K562 (cell line): ENCODE measurements around the gene ARHGAP24. TPM values are rescaled to one million over a fixed set of nuclear protein-coding genes. Genes with fewer than 3 reads are reported as not detected.

Experiments
- ATAC-seq: fragments of 200-7000 bp; cut with Tn5 transposase; 3 replicates; pipeline ENCODE4 v1.9.1; 2020; ENCODE audit warnings: moderate library complexity
- BruUV-seq: library from RNA; stranded (reverse); fragments of 400-500 nt; replicated peaks from 2 replicates; lab custom pipeline; 2021; lab: Mats Ljungman, UMichigan
- CTCF ChIA-PET: fragments of 300-600 bp; formaldehyde crosslinking; extraction: SDS; loops from one replicate; lab custom pipeline; 2021; ENCODE audit warnings: low intra/inter-chr PET ratio; lab: Yijun Ruan, JAX
- POLR2A ChIA-PET: fragments of 300-600, 350-650 bp; sonication (Branson Sonifier 250); formaldehyde crosslinking; extraction: SDS; loops from one replicate; lab custom pipeline; 2021; ENCODE audit warnings: antibody characterized with exemption, inconsistent platforms; lab: Yijun Ruan, JAX
- DNase-seq, 4 experiments: peaks; one replicate each; pipeline versions ENCODE4 v3.0.0 to v3.0.0-alpha.2; 2011 to 2018; ENCODE audit warnings: low spot score in 3 of 4, mixed read lengths in 3 of 4; ENCODE audit errors: extremely low read depth in 1 of 4
- FAIRE-seq: peaks from 2 replicates; lab custom pipeline; 2011; peaks lifted over from hg19 to GRCh38; lab: Jason Lieb, UNC
- H2AFZ ChIP-seq: 2 replicates; pipeline ENCODE4 v1.6.0; 2011; ENCODE audit warnings: low read depth, low read length, control low read depth, inconsistent platforms
- H3K27ac ChIP-seq: fragments of 200-600 bp; 3 replicates; pipeline ENCODE4 v1.8.0; 2011; ENCODE audit warnings: low read depth, mild to moderate bottlenecking, control low read depth, inconsistent platforms, low read length, moderate library complexity, mixed read lengths; ENCODE audit errors: extremely low read depth
- H3K27me3 ChIP-seq, 2 experiments: fragments of 300-600 bp in 1 of 2; 2 replicates in 1 of 2; 3 replicates in 1 of 2; pipeline versions ENCODE4 v1.6.0 to v1.8.0; 2011; ENCODE audit warnings: inconsistent platforms in 2 of 2, low read length in 2 of 2, mild to moderate bottlenecking in 1 of 2, mixed read lengths in 1 of 2, moderate library complexity in 1 of 2; ENCODE audit not compliant: control insufficient read depth in 2 of 2, insufficient read depth in 2 of 2
- H3K36me3 ChIP-seq: fragments of 300-600 bp; 3 replicates; pipeline ENCODE4 v1.8.0; 2011; ENCODE audit warnings: mild to moderate bottlenecking, low read length, inconsistent platforms; ENCODE audit not compliant: control insufficient read depth, insufficient read depth
- H3K4me1 ChIP-seq, 2 experiments: fragments of 200-600 bp in 1 of 2; replicated peaks in 1 of 2; 2 replicates in 1 of 2; 3 replicates in 1 of 2; pipeline versions ENCODE4 v1.5.1 to v1.8.0; 2011; ENCODE audit warnings: inconsistent platforms in 2 of 2, low read length in 2 of 2, mild to moderate bottlenecking in 1 of 2, mixed read lengths in 1 of 2, moderate library complexity in 1 of 2; ENCODE audit not compliant: control insufficient read depth in 2 of 2, insufficient read depth in 2 of 2
- H3K4me2 ChIP-seq: 2 replicates; pipeline ENCODE4 v1.6.1; 2011; ENCODE audit warnings: low read length, control low read depth, inconsistent platforms, mixed read lengths; ENCODE audit not compliant: insufficient read depth
- H3K4me3 ChIP-seq: fragments of 200-600 bp; sonication (generic), shearing (Covaris generic); 2 replicates; pipeline ENCODE4 v1.5.1; 2016; ENCODE audit warnings: control low read depth, inconsistent platforms
- H3K79me2 ChIP-seq: fragments of 200-600 bp; 3 replicates; pipeline ENCODE4 v1.8.0; 2011; ENCODE audit warnings: low read length, inconsistent platforms; ENCODE audit not compliant: control insufficient read depth, insufficient read depth
- H3K9ac ChIP-seq, 2 experiments: 2 replicates each; pipeline versions ENCODE4 v1.6.0 to v1.6.1; 2011; ENCODE audit warnings: low read depth in 2 of 2, low read length in 2 of 2, control low read depth in 1 of 2, inconsistent platforms in 1 of 2, mild to moderate bottlenecking in 1 of 2, mixed read lengths in 1 of 2; ENCODE audit not compliant: insufficient read depth in 1 of 2
- H3K9me1 ChIP-seq: one replicate; pipeline ENCODE4 v1.6.0; 2011; ENCODE audit warnings: inconsistent platforms, mild to moderate bottlenecking, low read length, moderate library complexity; ENCODE audit not compliant: control insufficient read depth, insufficient read depth
- H3K9me3 ChIP-seq: replicated peaks from 2 replicates; pipeline ENCODE4 v1.5.1; 2011; ENCODE audit warnings: low read depth, low read length, inconsistent platforms; ENCODE audit not compliant: control insufficient read depth, insufficient read depth
- H4K20me1 ChIP-seq: replicated peaks from 2 replicates; pipeline ENCODE4 v1.6.1; 2011; ENCODE audit warnings: low read length, inconsistent platforms, mixed read lengths; ENCODE audit not compliant: control insufficient read depth, insufficient read depth
- ARID4B ChIP-seq: sonication (generic); formaldehyde crosslinking; IDR thresholded peaks from 2 replicates; pipeline ENCODE4 v1.8.0; 2022; ENCODE audit warnings: mild to moderate bottlenecking, missing genetic modification reagents
- HMGXB4 ChIP-seq: sonication (generic); formaldehyde crosslinking; IDR thresholded peaks from 2 replicates; pipeline ENCODE4 v1.8.1; 2023; ENCODE audit warnings: mild to moderate bottlenecking, missing genetic modification reagents
- HOMEZ ChIP-seq: fragments of 250-450 bp; sonication (Bioruptor Pico); IDR thresholded peaks from 2 replicates; pipeline ENCODE4 v1.4.0; 2020; ENCODE audit warnings: mild to moderate bottlenecking, moderate library complexity
- PPARD ChIP-seq: fragments of 250-450 bp; sonication (Bioruptor Pico); IDR thresholded peaks from 2 replicates; pipeline ENCODE4 v1.8.0; 2022; ENCODE audit warnings: inconsistent platforms, mild to moderate bottlenecking, moderate library complexity
- THRA ChIP-seq: fragments of 450-650 bp; IDR thresholded peaks from 2 replicates; pipeline ENCODE4 v1.6.1; 2017; ENCODE audit warnings: mild to moderate bottlenecking, moderate library complexity
- WGBS: fragments of 100-300 bp; shearing (Covaris generic); methylation state at CpG from one replicate; pipeline ENCODE4 v1.1.6; 2016; ENCODE audit warnings: low coverage, mixed read lengths; ENCODE audit not compliant: insufficient coverage; ENCODE audit errors: missing lambda C conversion rate; 5-methylcytosine and 5-hydroxymethylcytosine counted together
- in situ Hi-C: fragments of 300-500 bp; cut with MboI; formaldehyde crosslinking; loops from 4 replicates; pipeline ENCODE4 v1.15.0; 2018; ENCODE audit warnings: inconsistent platforms, mixed read lengths
- intact Hi-C: fragments of 100-400 bp; cut with micrococcal nuclease; formaldehyde crosslinking; loops from 2 replicates; pipeline ENCODE4 v1.14.2; 2022
- polyA plus RNA-seq, 8 experiments: library from polyadenylated mRNA; depleted of rRNA in 4 of 8; stranded (reverse) in 5 of 8; unstranded in 3 of 8; fragments of >200 nt; fragmentation: Nextera tagmentation in 2 of 8; fragmentation: Illumina TruSeq in 1 of 8; extraction: Ambion mirVana in 2 of 8; extraction: Trizol in 1 of 8; gene quantifications; 2 replicates each; pipeline versions ENCODE4 v1.2.1 to v1.2.3, GENCODE V29; 2011 to 2014; ENCODE audit warnings: inconsistent platforms in 1 of 8, missing spikeins in 1 of 8
- total RNA-seq, 7 experiments: library from RNA; depleted of rRNA in 6 of 7; stranded (reverse); fragments of >200 nt in 6 of 7; fragmentation: Illumina TruSeq in 2 of 7; extraction: Trizol in 2 of 7; gene quantifications; 2 replicates each; pipeline versions ENCODE4 v1.2.1 to v1.2.3, GENCODE V29; 2011 to 2021; ENCODE audit warnings: low replicate concordance in 1 of 7
- TF ChIP-seq, protein P1 (sequence below): sonication (generic); formaldehyde crosslinking; IDR thresholded peaks from 2 replicates; pipeline ENCODE4 v1.8.0; 2022; ENCODE audit warnings: missing genetic modification reagents, mild to moderate bottlenecking, borderline replicate concordance

The ARHGAP24 gene
- total and polyA plus RNA-seq, 9 of the 15 experiments (the other 6 are each of a cell fraction or from before 2014, with no cell fraction given): 8.0 to 22.6 (median 14.0) TPM

DNA sequence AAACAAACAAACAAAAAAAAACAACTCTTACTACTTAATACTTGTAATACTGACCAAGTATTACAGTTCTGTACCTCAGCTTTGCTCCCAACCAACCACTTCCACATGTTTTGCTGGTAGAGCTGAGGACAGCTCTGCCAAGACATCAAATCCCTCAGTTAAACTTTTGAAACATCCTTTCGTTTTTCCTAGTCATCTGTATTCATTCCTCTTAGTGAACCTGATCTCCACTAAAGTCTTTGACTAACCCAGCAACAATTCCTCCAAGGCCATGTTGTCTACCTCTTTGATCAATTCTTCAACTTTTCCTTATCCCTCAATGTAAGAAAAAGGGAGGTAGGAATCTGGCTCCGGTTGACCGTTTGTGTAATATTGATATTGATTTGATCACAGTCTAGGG, 247.5 kb downstream of the ARHGAP24 start (continued):
- TF ChIP-seq ARID4B (CRISPR knock-in tag) (no peak), PPARD (CRISPR knock-in tag) (no peak)

GRCh38 chr4:85722807-85723206, 247.9 kb downstream of the ARHGAP24 start:
- Histone ChIP-seq H3K9me1 (no peaks in the 10 kb centered on the region), H3K36me3 (peaks cover 13% of the 10 kb centered on the region; the same call in 1 of the 3 replicates), H3K27ac (no peak overlapping the region), H2AFZ (no peak overlapping the region), H4K20me1 (no peaks in the 10 kb centered on the region), H3K27me3 (no peaks in the 10 kb centered on the region), H3K4me2 (no peak overlapping the region), H3K4me3 (no peak overlapping the region), H3K9me3 (no peaks in the 10 kb centered on the region), H3K9ac (no peak overlapping the region), H3K4me1 (peaks cover 5 to 22% of the 10 kb centered on the region in 2 experiments; a peak in 3 of 5 replicates), H3K79me2 (no peaks in the 10 kb centered on the region; the same call in 2 of the 3 replicates)
- ATAC-seq (no peak), FAIRE-seq (no peak), DNase-seq (no peak)
- no TSS peak for BruUV-seq
- CTCF ChIA-PET: no interaction called here
- intact Hi-C loops (no loop called here), in situ Hi-C loops (loop anchor here (10.0 kb wide), 1 partner anchor 148 kb away; no protein-coding TSS in a partner anchor)
- POLR2A ChIA-PET: no interaction called here
- 73% methylated on average over 2 of the region's 2 CpGs for WGBS
- TF ChIP-seq HOMEZ (CRISPR knock-in tag) (no peak), HMGXB4 (CRISPR knock-in tag) (no peak), THRA (no peak)
- TF ChIP-seq, protein P1, sequence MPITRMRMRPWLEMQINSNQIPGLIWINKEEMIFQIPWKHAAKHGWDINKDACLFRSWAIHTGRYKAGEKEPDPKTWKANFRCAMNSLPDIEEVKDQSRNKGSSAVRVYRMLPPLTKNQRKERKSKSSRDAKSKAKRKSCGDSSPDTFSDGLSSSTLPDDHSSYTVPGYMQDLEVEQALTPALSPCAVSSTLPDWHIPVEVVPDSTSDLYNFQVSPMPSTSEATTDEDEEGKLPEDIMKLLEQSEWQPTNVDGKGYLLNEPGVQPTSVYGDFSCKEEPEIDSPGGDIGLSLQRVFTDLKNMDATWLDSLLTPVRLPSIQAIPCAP (CRISPR knock-in tag): no peak
